SKM-1 treated with dmso at 0.1 percent for 144 hours (cell line): ENCODE data around the gene EML4.
"Not testable (repeated sequence)": the region's sequence is repeated elsewhere in the genome, so short reads cannot be mapped to it uniquely, and the experiment has no call there.

Source experiments
- DNase-seq: peaks from one replicate; lab custom pipeline; 2025; ENCODE audit not compliant: unreplicated experiment; lab: John Stamatoyannopoulos, UW

EML4 gene

DNA sequence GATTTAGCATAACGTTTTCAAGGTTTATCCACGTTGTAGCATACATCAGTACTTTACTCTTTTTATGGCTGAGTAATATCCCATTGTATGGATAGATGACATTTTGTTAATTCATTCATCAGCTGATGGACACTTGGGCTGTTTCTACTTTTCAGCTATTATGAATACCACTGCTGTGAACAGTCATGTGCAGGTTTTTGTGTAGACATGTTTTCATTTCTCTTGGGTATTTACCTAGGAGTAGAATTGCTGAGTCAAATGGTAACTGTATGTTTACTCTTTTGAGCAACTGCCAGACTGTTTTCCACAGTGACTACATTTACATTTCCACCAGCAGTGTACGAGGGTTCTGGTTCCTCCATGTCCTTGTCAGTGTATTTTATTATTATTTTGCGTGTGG lies 158.0 kb downstream of the EML4 start:
- no peak for DNase-seq

GRCh38 chr2:42328148-42328833 lies 159.1 kb downstream of the EML4 start:
- peak; percentile 21 for DNase-seq

DNA sequence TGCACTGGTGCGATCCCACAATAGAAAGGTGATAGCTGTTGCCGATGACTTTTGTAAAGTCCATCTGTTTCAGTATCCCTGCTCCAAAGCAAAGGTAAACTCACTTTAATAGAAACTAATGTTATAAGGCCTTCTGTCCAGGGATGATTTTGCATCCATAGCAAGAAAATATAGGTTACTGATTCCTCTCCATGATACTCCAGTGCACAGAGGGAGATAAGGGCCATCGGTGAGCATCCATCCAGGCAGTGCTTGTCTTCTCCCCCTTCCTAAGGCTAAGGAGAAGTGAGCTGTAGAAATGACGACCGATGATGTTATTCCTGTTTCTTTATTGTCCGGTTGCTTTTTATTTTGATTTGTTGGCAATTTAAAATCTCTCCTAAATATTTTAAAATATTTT lies 159.8 kb downstream of the EML4 start:
- no peak for DNase-seq

- DNase-seq = no peak
These were observed 160.6 kb downstream of the EML4 start for GRCh38 chr2:42329736-42330135.

GRCh38 chr2:42331569-42332284 lies 162.6 kb downstream of the EML4 start:
- no peak for DNase-seq

- DNase-seq = no peak
These were observed 163.4 kb downstream of the EML4 start for GRCh38 chr2:42332575-42332974.

GRCh38 chr2:42333579-42333978 lies 164.4 kb downstream of the EML4 start:
- no peak for DNase-seq

GRCh38 chr2:42334220-42334619 lies 165.1 kb downstream of the EML4 start:
- DNase-seq = no peak

DNA sequence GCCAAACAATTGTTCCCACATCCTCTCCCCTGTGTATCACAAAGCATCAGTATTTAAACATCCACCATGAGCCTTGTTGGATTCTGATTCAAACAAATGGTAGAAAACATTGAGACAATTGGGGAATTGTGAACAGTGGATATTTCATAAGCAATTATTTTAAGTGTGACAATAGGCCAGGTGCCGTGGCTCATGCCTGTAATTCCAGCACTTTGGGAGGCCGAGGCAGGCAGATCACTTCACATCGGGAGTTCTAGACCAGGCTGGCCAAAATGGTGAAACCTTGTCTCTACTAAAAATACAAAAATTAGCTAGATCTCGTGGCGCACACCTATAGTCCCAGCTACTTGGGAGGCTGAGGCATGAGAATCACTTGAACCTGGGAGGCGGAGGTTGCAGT lies 165.7 kb downstream of the EML4 start:
- not testable (repeated sequence) for DNase-seq

DNA sequence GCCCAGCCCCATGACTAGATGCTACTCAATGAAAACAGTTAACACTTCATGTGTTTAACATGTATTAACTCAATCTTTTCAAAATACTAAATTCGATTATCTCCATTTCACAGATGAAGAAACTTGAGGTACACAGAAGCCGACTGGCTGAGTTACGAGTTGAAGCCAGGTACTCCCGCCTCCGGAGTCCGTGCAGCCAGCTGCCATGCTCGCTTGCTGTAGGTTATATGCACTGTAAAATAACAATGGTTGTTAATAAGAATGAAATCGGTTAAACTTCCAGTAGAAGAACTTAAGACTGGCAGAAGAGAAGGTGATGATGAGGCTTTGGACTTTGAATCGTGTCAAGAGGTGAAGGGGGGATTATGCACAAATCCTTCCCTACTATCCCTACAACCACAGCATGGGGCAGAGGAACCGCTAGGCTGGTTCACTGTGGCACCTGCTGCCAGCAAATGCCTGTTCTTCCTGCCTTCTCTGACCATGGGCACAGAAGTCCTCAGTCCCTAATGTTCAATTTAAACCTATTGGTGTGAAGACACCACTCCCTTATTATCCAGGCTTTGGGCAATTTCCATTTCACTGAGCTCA lies 166.5 kb downstream of the EML4 start:
- DNase-seq = no peak

GRCh38 chr2:42336361-42336965 lies 167.3 kb downstream of the EML4 start:
- DNase-seq = no peak

- peak; percentile 7 for DNase-seq
These were observed 168.2 kb downstream of the EML4 start for GRCh38 chr2:42337356-42337820.

DNA sequence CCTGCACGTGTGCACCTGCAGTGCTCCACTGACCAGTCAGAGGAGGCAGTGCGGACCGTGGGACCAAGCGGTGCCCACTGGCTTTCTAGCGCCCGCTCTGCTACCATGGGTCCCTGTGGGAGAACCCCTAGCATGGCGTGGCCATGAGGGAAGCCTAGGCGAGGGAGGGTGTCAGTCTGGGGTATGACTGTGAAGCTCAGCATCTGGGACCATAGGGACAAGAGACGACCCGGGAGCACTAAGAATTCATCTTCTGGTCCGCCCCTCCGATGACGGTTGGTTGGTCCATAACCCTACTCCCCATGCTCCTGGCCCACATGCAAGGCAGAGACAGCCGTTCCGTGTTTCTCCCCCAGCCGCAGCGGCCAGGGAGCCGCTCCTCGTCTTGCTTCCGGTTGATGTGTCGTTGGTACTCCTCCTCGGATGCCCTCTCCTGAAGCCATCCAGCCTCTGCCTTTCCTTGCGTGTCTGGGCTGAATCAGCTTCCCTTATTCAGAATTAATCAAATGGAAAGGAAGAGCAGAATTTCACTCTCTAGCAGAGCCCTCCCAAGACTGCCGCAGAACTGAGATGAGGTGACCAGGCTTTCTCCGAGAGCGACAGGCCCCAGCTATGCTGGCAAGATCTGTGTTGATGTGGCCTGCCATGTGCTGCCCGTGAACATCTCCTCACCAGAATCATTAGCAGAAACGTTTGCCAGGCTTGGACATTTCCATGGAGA lies 168.9 kb downstream of the EML4 start:
- no peak for DNase-seq

DNA sequence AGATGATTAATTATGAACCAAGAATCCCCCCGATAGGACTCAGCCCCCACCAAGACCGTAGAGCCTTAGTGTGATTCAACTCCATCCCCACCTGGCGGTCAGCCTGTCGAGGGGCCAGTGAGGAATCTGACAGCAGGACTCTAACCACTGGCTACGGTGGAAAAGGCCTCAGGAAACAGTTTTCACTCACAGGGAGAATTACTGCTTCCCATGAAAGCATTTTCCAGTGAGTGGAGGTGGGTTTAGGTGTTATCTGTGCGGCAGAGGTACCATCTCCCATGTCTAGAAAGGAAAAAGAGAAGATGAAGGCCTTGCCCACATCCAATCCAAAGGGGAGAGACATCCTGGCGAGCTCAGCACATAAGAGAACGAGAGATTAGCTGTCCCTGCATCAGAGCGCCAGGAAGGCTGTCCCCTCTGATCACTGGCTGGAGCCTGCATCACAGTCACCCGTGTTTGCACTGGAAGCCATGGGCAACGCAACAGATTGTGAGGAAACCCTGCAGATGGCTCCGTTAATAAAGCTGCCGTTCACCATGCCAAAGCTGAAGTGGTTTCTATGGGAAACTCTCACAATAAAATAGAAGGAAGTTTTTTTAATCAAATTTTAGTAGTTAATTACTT lies 169.5 kb downstream of the EML4 start:
- DNase-seq = no peak

DNA sequence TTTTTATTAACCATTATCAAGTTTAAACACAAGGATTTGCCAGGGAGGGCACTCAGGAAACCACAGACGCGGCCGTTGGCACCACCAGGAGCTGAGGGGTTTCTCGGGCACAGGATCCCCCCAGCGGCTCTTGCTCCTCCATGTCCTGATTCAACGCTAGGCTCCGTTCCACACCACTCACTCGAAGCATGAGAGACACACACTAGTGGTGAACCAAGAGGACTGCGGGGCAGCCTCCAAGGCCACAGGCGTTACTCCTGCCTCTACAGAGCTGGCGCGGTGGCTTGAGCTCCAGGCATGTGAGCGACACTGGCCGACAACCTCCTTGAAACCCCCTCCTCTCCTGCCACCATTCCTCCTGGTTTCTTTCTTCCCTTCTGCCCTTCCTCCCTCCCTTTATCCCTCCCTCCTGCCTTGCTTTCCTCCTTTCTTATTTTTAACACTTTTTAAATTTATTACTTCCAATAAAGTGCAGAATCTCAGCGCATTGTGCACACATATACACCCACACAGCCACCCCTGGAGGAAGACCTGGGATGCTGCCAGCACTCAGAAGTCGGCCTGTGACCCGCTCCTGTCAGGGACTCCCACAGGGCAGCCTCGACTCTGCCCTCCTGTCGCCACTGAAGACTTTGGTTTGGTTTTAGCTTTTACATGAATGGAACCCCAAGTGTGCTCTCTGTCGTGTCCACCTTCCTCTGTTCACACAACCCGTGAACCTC lies 170.2 kb downstream of the EML4 start:
- no peak for DNase-seq

GRCh38 chr2:42340045-42340937 lies 171.1 kb downstream of the EML4 start:
- no peak for DNase-seq

GRCh38 chr2:42340938-42341636 lies 171.9 kb downstream of the EML4 start:
- DNase-seq = no peak

DNA sequence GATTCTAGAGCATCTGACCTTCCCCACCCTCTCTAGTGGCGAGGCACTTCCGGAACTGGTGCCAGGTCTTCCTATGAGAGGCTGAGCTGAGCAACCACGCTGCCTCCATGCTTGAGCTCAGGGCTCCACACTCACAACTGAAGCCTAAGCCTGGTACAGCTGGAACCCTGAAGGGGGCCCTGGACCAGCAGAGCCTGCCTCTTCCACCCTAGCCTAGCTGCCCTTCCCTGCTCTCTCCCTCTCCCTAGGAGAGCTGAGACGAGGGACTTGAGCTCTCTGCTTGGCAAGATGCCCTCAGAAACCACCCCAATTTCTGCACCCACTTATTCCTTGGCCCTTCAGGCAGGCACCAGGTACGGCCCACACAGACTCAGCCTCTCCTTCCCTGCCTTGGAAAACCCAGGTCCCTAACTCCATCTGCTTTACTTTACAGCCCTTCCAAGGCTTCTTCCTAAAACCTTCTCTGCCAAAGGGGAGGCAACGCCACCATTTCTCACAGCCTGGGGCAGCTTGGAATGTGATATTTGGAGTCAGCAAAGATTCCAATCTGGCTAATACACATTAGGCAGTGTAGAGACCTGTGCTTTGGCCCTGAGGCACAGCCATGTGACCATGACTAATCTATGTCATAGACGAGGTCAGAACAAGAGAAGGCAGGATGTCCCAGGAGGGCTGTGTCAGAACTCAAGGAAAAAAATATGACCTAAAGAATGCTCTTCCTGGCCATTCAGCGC lies 173.1 kb downstream of the EML4 start:
- no peak for DNase-seq
